Measurements from ENCODE around the gene UNKL.

The UNKL gene

GRCh38 chr16:1316033-1316405 is 98.5 kb downstream of the UNKL start:
- Histone ChIP-seq H3K9ac (ENCODE audit: low read length) (no peak overlapping the region), H3K36me3 (ENCODE audit: control insufficient read depth, insufficient read depth, low read length) (peaks cover 88% of the 10 kb centered on the region)

GRCh38 chr16:1315081-1316032 is 99.1 kb downstream of the UNKL start:
- Histone ChIP-seq H3K36me3 (ENCODE audit: control insufficient read depth, insufficient read depth, low read length) (peaks cover 82% of the 10 kb centered on the region), H3K9ac (ENCODE audit: low read length) (no peak overlapping the region), H3K27me3 (ENCODE audit: control insufficient read depth, insufficient read depth, low read length) (no peaks in the 10 kb centered on the region), H3K4me3 (ENCODE audit: low read depth, low read length) (no peak overlapping the region), H3K4me1 (ENCODE audit: control insufficient read depth, insufficient read depth, low read length) (peaks cover 12% of the 10 kb centered on the region), H3K9me3 (ENCODE audit: control insufficient read depth, insufficient read depth, low read depth, low read length) (no peaks in the 10 kb centered on the region), H3K27ac (ENCODE audit: low read depth, low read length) (no peak overlapping the region)

More at GRCh38 chr16:1316033-1316405, 98.5 kb downstream of the UNKL start:
- Histone ChIP-seq H3K9me3 (ENCODE audit: control insufficient read depth, insufficient read depth, low read depth, low read length) (no peaks in the 10 kb centered on the region), H3K4me3 (ENCODE audit: low read depth, low read length) (no peak overlapping the region), H3K4me1 (ENCODE audit: control insufficient read depth, insufficient read depth, low read length) (peaks cover 8% of the 10 kb centered on the region), H3K27me3 (ENCODE audit: control insufficient read depth, insufficient read depth, low read length) (no peaks in the 10 kb centered on the region), H3K27ac (ENCODE audit: low read depth, low read length) (no peak overlapping the region)

GRCh38 chr16:1314399-1315068 is 100.0 kb downstream of the UNKL start:
- H3K4me1 ChIP-seq (ENCODE audit: control insufficient read depth, insufficient read depth, low read length) = peaks cover 12% of the 10 kb centered on the region
- H3K9me3 ChIP-seq (ENCODE audit: control insufficient read depth, insufficient read depth, low read depth, low read length) = no peaks in the 10 kb centered on the region
- peaks cover 74% of the 10 kb centered on the region for H3K36me3 ChIP-seq (ENCODE audit: control insufficient read depth, insufficient read depth, low read length)
- H3K27ac ChIP-seq (ENCODE audit: low read depth, low read length) = no peak overlapping the region
- H3K9ac ChIP-seq (ENCODE audit: low read length) = no peak overlapping the region
- H3K27me3 ChIP-seq (ENCODE audit: control insufficient read depth, insufficient read depth, low read length) = no peaks in the 10 kb centered on the region
- no peak overlapping the region for H3K4me3 ChIP-seq (ENCODE audit: low read depth, low read length)

GRCh38 chr16:1313721-1314369 is 100.7 kb downstream of the UNKL start:
- Histone ChIP-seq H3K27me3 (ENCODE audit: control insufficient read depth, insufficient read depth, low read length) (no peaks in the 10 kb centered on the region), H3K36me3 (ENCODE audit: control insufficient read depth, insufficient read depth, low read length) (peaks cover 67% of the 10 kb centered on the region), H3K9me3 (ENCODE audit: control insufficient read depth, insufficient read depth, low read depth, low read length) (no peaks in the 10 kb centered on the region), H3K9ac (ENCODE audit: low read length) (no peak overlapping the region), H3K4me1 (ENCODE audit: control insufficient read depth, insufficient read depth, low read length) (peaks cover 12% of the 10 kb centered on the region), H3K4me3 (ENCODE audit: low read depth, low read length) (no peak overlapping the region), H3K27ac (ENCODE audit: low read depth, low read length) (no peak overlapping the region)

All from HUES6 (cell line).